Liver (tissue), 9 donors: ENCODE measurements around the gene DDB1. TPM values are rescaled to one million over a fixed set of nuclear protein-coding genes. Genes with fewer than 3 reads are reported as not detected.

ENCODE experiments used
- DNase-seq: peaks from one replicate; pipeline ENCODE4 v3.0.0-alpha.2; 2017; ENCODE audit warnings: low spot score
- H3K27ac ChIP-seq, 2 donors: one replicate each; pipeline ENCODE4 v1.7.0; 2013; ENCODE audit warnings: inconsistent platforms in 2 of 2, low read length in 2 of 2, control low read depth in 1 of 2, low read depth in 1 of 2, mild to moderate bottlenecking in 1 of 2
- H3K27me3 ChIP-seq, 4 donors: one replicate each; pipeline versions ENCODE4 v1.6.1 to v1.7.0; 2013; ENCODE audit warnings: low read length in 3 of 4, inconsistent platforms in 1 of 4, mild to moderate bottlenecking in 1 of 4, moderate library complexity in 1 of 4; ENCODE audit not compliant: control insufficient read depth in 4 of 4, insufficient read depth in 4 of 4
- H3K36me3 ChIP-seq, 4 donors: one replicate each; pipeline versions ENCODE4 v1.6.1 to v1.7.0; 2013; ENCODE audit warnings: low read length in 3 of 4, mild to moderate bottlenecking in 3 of 4, low read depth in 1 of 4, moderate library complexity in 1 of 4; ENCODE audit not compliant: control insufficient read depth in 4 of 4, insufficient read depth in 3 of 4
- H3K4me1 ChIP-seq, 4 donors: one replicate each; pipeline versions ENCODE4 v1.6.1 to v1.7.0; 2013; ENCODE audit warnings: low read length in 3 of 4, mild to moderate bottlenecking in 3 of 4, moderate library complexity in 1 of 4; ENCODE audit not compliant: control insufficient read depth in 4 of 4, insufficient read depth in 4 of 4
- H3K4me3 ChIP-seq, 3 donors: one replicate each; pipeline versions ENCODE4 v1.6.1 to v1.7.0; 2013; ENCODE audit warnings: low read length in 3 of 3, control low read depth in 1 of 3, low read depth in 1 of 3, mild to moderate bottlenecking in 1 of 3
- H3K9ac ChIP-seq, 2 donors: one replicate each; pipeline ENCODE4 v1.7.0; 2013; ENCODE audit warnings: low read length in 2 of 2, mild to moderate bottlenecking in 2 of 2, moderate library complexity in 2 of 2, control low read depth in 1 of 2, low read depth in 1 of 2
- H3K9me3 ChIP-seq, 4 donors: one replicate each; pipeline versions ENCODE4 v1.6.1 to v1.7.0; 2013; ENCODE audit warnings: low read length in 3 of 4; ENCODE audit not compliant: control insufficient read depth in 4 of 4
- ATF3 ChIP-seq: IDR thresholded peaks from 2 replicates; pipeline ENCODE4 v1.6.1; 2016; ENCODE audit warnings: antibody characterized with exemption
- CTCF ChIP-seq: fragments of 150-350 bp; IDR thresholded peaks from 2 replicates; pipeline ENCODE4 v1.5.1; 2017; ENCODE audit warnings: improper control_type of control experiment, low read depth, low read length; ENCODE audit not compliant: missing input control
- EGR1 ChIP-seq, 2 donors: IDR thresholded peaks; 2 replicates each; pipeline ENCODE4 v1.6.1; 2016 to 2018; ENCODE audit warnings: antibody characterized with exemption in 2 of 2, low read depth in 2 of 2
- FOXA1 ChIP-seq: IDR thresholded peaks from 2 replicates; pipeline ENCODE4 v1.6.1; 2016; ENCODE audit warnings: antibody characterized with exemption
- FOXA2 ChIP-seq: IDR thresholded peaks from 2 replicates; pipeline ENCODE4 v1.6.1; 2016; ENCODE audit warnings: antibody characterized with exemption
- GABPA ChIP-seq, 2 donors: IDR thresholded peaks in 1 of 2; conservative IDR thresholded peaks in 1 of 2; 2 replicates each; pipeline ENCODE4 v1.6.1; 2016; ENCODE audit warnings: antibody characterized with exemption in 2 of 2, mild to moderate bottlenecking in 1 of 2, moderate library complexity in 1 of 2
- HNF4A ChIP-seq, 2 donors: conservative IDR thresholded peaks; 2 replicates each; pipeline ENCODE4 v1.6.1; 2016; ENCODE audit warnings: antibody characterized with exemption in 2 of 2, mild to moderate bottlenecking in 2 of 2
- HNF4G ChIP-seq: IDR thresholded peaks from 2 replicates; pipeline ENCODE4 v1.6.1; 2016; ENCODE audit warnings: antibody characterized with exemption
- JUND ChIP-seq, 2 donors: IDR thresholded peaks; 2 replicates each; pipeline ENCODE4 v1.6.1; 2016; ENCODE audit warnings: antibody characterized with exemption in 2 of 2
- NR2F2 ChIP-seq: IDR thresholded peaks from 2 replicates; pipeline ENCODE4 v1.6.1; 2016; ENCODE audit warnings: antibody characterized with exemption
- REST ChIP-seq: IDR thresholded peaks from 2 replicates; pipeline ENCODE4 v1.6.1; 2016; ENCODE audit warnings: antibody characterized with exemption, mild to moderate bottlenecking
- SP1 ChIP-seq: IDR thresholded peaks from 2 replicates; pipeline ENCODE4 v1.6.1; 2018; ENCODE audit warnings: antibody characterized with exemption, mild to moderate bottlenecking
- YY1 ChIP-seq: IDR thresholded peaks from 2 replicates; pipeline ENCODE4 v1.6.1; 2016; ENCODE audit warnings: antibody characterized with exemption, mild to moderate bottlenecking
- ZBTB33 ChIP-seq: IDR thresholded peaks from 2 replicates; pipeline ENCODE4 v1.6.1; 2016; ENCODE audit warnings: antibody characterized with exemption
- WGBS: extraction: QIAGEN DNeasy Blood & Tissue Kit; methylation state at CpG from one replicate; pipeline ENCODE4 v1.1.7; 2013; 5-methylcytosine and 5-hydroxymethylcytosine counted together
- polyA plus RNA-seq, 2 donors: library from polyadenylated mRNA; stranded (reverse) in 1 of 2; unstranded in 1 of 2; fragments of 200-250 nt in 1 of 2; fragments of >200 nt in 1 of 2; fragmentation: Nextera tagmentation in 1 of 2; extraction: Ambion mirVana in 1 of 2; gene quantifications; one replicate each; pipeline versions ENCODE4 v1.2.1 to v1.2.3, GENCODE V29; 2013 to 2015
- total RNA-seq, 2 donors: library from RNA; depleted of rRNA; stranded (reverse); fragments of >200 nt; gene quantifications; one replicate each; pipeline ENCODE4 v1.2.3, GENCODE V29; 2014
- TF ChIP-seq, protein P1 (sequence below): IDR thresholded peaks from 2 replicates; pipeline ENCODE4 v1.6.1; 2016; ENCODE audit warnings: antibody characterized with exemption
- donor health status: healthy.
- donor health status: healthy.
- donor health status: healthy.
- donor health status: healthy.
- donor health status: healthy.

Gene DDB1
- total and polyA plus RNA-seq, 4 donors = 37.5 to 146 (median 88.9) TPM

DNA sequence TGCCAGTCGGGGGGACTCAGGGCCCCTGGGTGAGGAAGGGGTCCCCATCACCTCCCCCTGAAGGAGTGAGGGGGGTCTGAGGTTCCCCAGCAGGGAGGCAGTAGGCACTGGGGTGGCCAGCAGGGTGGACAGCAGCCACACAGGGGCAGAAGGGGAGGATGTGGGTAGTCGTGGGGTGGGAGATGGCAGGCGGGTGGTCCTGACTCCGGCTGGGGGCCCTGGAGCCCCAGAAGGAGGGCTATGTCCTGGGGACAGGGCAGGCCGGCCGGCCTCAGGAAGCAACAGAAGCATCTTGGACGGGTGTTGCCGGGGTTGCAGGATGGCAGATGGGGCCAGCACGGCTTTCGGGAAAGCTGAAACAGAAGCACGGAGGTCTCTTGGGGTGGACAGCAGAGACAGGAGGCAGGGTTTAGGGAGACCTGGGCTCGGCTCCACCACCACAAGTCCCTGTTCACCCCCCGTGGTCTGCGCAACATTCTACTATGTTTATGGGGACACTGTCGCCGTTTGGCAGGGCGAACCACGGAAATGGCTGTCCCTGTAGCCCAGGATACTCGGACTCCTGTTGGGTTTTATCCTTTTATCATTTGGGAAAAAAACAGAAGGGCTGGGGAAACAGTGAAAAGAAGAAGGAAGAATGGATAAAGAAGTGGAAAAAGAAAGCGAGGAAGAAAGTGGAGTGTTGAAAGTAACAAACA, 51.9 kb downstream of the DDB1 start:
- no peak overlapping the region for H3K27ac ChIP-seq
- H3K9me3 ChIP-seq = no peaks in the 10 kb centered on the region
- no peak overlapping the region for H3K4me3 ChIP-seq
- no peak for TF ChIP-seq CTCF
- TF ChIP-seq YY1 = no peak
- TF ChIP-seq HNF4A (conservative IDR thresholded peaks at IDR 0.05) = no peak
- no peak for TF ChIP-seq FOXA1
- no peak for TF ChIP-seq JUND (IDR thresholded peaks at IDR 0.05)
- TF ChIP-seq SP1 = no peak
- no peak for TF ChIP-seq EGR1 (IDR thresholded peaks at IDR 0.05; ENCODE audit: low read depth in 2 of 2)
- no peak for TF ChIP-seq ATF3
- TF ChIP-seq REST = no peak
- TF ChIP-seq FOXA2 = no peak
- no peak for TF ChIP-seq HNF4G
- TF ChIP-seq GABPA (IDR thresholded peaks at IDR 0.05 in 1 of 2, conservative IDR thresholded peaks at IDR 0.05 in 1 of 2) = no peak
- peaks cover 0 to 5% (median 0%) of the 10 kb centered on the region in 4 donors for H3K36me3 ChIP-seq
- H3K9ac ChIP-seq = no peak overlapping the region
- peaks cover 0 to 2% (median 0%) of the 10 kb centered on the region in 4 donors for H3K4me1 ChIP-seq
- whole genome bisulfite sequencing = 91% methylated on average over 20 of the region's 20 CpGs
- no peak for DNase-seq
- no peaks in the 10 kb centered on the region for H3K27me3 ChIP-seq

DNA sequence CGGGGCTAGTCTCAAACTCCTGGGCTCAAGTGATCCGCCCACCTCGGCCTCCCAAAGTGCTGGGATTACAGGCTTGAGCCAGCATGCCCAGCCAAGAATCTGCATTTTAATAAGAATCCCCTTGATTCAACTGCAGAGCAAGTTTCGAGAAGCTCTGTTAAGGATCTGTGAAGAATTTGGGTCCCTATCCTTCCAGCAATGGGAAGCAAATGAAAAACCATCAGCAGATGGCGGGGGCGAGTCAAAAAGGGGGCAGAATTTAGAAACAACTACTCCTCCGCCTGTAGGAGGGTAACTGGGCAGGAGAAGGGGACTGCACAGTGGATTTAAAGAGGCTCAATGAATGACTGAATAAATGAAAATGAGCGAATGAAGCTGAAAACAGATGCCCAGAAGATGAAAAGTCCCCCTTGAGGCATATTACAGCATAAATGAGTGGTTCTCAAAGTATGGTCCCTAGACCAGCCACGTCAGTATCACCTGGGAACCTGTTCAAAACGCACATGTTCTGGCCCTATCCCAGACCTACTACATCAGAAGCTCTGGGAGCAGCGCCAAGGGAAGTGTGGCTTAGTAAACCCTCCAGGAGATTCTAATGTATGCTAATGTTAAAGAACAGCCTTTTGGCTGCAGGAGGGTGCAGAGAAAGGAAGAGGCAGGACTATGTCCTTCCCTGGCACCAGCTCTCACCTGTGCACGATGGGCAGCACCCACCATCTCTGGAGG, 52.8 kb downstream of the DDB1 start:
- no peak overlapping the region for H3K9ac ChIP-seq
- no peak overlapping the region for H3K27ac ChIP-seq
- no peak overlapping the region for H3K4me3 ChIP-seq
- peaks cover 0 to 3% (median 0%) of the 10 kb centered on the region in 4 donors for H3K36me3 ChIP-seq
- 86% methylated on average over 12 of the region's 12 CpGs for WGBS
- TF ChIP-seq NR2F2 (no peak), EGR1 (IDR thresholded peaks at IDR 0.05; ENCODE audit: low read depth in 2 of 2) (no peak), SP1 (no peak), HNF4A (conservative IDR thresholded peaks at IDR 0.05) (no peak), ZBTB33 (no peak), GABPA (IDR thresholded peaks at IDR 0.05 in 1 of 2, conservative IDR thresholded peaks at IDR 0.05 in 1 of 2) (no peak), FOXA2 (no peak), REST (no peak), FOXA1 (no peak)
- TF ChIP-seq, protein P1, sequence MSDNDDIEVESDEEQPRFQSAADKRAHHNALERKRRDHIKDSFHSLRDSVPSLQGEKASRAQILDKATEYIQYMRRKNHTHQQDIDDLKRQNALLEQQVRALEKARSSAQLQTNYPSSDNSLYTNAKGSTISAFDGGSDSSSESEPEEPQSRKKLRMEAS = no peak
- H3K27me3 ChIP-seq = no peaks in the 10 kb centered on the region
- H3K9me3 ChIP-seq = no peaks in the 10 kb centered on the region
- peaks cover 0 to 2% (median 0%) of the 10 kb centered on the region in 4 donors for H3K4me1 ChIP-seq
- no peak for DNase-seq
